HCT116 (cell line): ENCODE measurements around the gene DOLPP1.

Experiments used
- CEBPB ChIP-seq: IDR thresholded peaks from 2 replicates; pipeline ENCODE4 v1.6.1; 2012; ENCODE audit warnings: low read depth
- EGR1 ChIP-seq: IDR thresholded peaks from 2 replicates; pipeline ENCODE4 v1.6.1; 2012; ENCODE audit warnings: low read depth
- EZH2 ChIP-seq: fragments of 200-600 bp; sonication (generic); IDR thresholded peaks from 2 replicates; pipeline ENCODE4 v1.6.1; 2017; ENCODE audit warnings: antibody characterized with exemption, mixed run types
- EZH2phosphoT487 ChIP-seq: fragments of 200-600 bp; IDR thresholded peaks from 2 replicates; pipeline ENCODE4 v1.6.1; 2018; ENCODE audit warnings: antibody characterized with exemption, borderline replicate concordance
- FOSL1 ChIP-seq: IDR thresholded peaks from 2 replicates; pipeline ENCODE4 v1.6.1; 2012; ENCODE audit warnings: low read depth
- POLR2A ChIP-seq: IDR thresholded peaks from 2 replicates; pipeline ENCODE4 v1.7.0; 2011; ENCODE audit warnings: borderline replicate concordance; ENCODE audit not compliant: insufficient read depth, insufficient read length; ENCODE audit errors: extremely low read depth
- POLR2AphosphoS5 ChIP-seq: IDR thresholded peaks from 2 replicates; pipeline ENCODE4 v1.6.1; 2011; ENCODE audit warnings: mild to moderate bottlenecking, low read depth, low read length, moderate library complexity
- SP1 ChIP-seq: IDR thresholded peaks from 2 replicates; pipeline ENCODE4 v1.6.1; 2012; ENCODE audit warnings: low read depth
- YY1 ChIP-seq: IDR thresholded peaks from 2 replicates; pipeline ENCODE4 v1.6.1; 2011; ENCODE audit warnings: low read length, low read depth, moderate library complexity, mild to moderate bottlenecking; ENCODE audit not compliant: insufficient replicate concordance; ENCODE audit errors: extremely low read depth
- TF ChIP-seq, protein P1 (sequence below), 3 experiments: fragments of 200-600 bp in 1 of 3; sonication (generic) in 1 of 3; IDR thresholded peaks in 2 of 3; conservative IDR thresholded peaks in 1 of 3; 2 replicates each; pipeline ENCODE4 v1.5.1; 2012 to 2017; ENCODE audit warnings: low read depth in 2 of 3, low read length in 2 of 3, antibody characterized with exemption in 1 of 3, borderline replicate concordance in 1 of 3, control low read depth in 1 of 3, mild to moderate bottlenecking in 1 of 3, mixed read lengths in 1 of 3, mixed run types in 1 of 3, moderate library complexity in 1 of 3; ENCODE audit not compliant: insufficient read depth in 1 of 3
- TF ChIP-seq, protein P2 (sequence below): IDR thresholded peaks from 2 replicates; pipeline ENCODE4 v1.6.1; 2012; ENCODE audit warnings: low read depth
- TF ChIP-seq, protein P3 (sequence below): IDR thresholded peaks from 2 replicates; pipeline ENCODE4 v1.6.1; 2011; ENCODE audit warnings: mild to moderate bottlenecking, low read length, moderate library complexity; ENCODE audit not compliant: insufficient replicate concordance; ENCODE audit errors: extremely low read depth
- TF ChIP-seq, protein P4 (sequence below): IDR thresholded peaks from 2 replicates; pipeline ENCODE4 v1.6.1; 2012
- TF ChIP-seq, protein P5 (sequence below): IDR thresholded peaks from 2 replicates; pipeline ENCODE4 v1.6.1; 2012

DNA sequence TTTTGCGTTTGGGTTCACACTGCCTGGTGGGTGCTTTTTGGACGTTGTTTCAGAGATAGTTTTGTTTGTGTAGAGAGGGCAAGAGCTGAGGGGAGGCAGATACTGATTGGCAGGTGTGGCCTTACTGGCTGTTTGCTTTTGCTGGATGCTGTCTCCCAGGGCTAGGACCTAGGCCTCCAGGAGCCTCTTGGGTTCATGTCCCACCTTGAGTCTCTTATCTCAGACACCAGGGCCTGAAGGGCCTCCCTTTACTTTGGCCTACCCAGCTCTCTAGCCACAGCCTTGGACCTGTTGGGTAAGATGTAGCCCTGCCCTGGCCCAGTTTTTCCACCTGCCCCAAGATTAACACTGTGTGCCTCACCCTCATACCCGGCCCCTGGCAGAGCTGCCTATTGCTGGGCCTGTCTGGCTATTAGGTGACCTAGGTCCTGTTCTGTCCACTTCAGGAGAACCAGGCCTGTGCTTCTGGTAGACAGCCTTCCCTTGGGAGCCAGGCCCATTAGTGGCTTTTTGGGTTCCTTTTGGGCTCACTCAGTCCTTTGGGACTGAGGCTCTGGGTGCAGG lies 43.7 kb downstream of the DOLPP1 start:
- TF ChIP-seq, protein P1, sequence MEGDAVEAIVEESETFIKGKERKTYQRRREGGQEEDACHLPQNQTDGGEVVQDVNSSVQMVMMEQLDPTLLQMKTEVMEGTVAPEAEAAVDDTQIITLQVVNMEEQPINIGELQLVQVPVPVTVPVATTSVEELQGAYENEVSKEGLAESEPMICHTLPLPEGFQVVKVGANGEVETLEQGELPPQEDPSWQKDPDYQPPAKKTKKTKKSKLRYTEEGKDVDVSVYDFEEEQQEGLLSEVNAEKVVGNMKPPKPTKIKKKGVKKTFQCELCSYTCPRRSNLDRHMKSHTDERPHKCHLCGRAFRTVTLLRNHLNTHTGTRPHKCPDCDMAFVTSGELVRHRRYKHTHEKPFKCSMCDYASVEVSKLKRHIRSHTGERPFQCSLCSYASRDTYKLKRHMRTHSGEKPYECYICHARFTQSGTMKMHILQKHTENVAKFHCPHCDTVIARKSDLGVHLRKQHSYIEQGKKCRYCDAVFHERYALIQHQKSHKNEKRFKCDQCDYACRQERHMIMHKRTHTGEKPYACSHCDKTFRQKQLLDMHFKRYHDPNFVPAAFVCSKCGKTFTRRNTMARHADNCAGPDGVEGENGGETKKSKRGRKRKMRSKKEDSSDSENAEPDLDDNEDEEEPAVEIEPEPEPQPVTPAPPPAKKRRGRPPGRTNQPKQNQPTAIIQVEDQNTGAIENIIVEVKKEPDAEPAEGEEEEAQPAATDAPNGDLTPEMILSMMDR (IDR thresholded peaks at IDR 0.05 in 2 of 3, conservative IDR thresholded peaks at IDR 0.05 in 1 of 3; ENCODE audit: borderline replicate concordance in 1 of 3, insufficient read depth in 1 of 3, low read depth in 2 of 3, low read length in 2 of 3), result no peak
- TF ChIP-seq POLR2A (no peak), EZH2phosphoT487 (no peak), POLR2AphosphoS5 (no peak), CEBPB (no peak), SP1 (no peak), EGR1 (no peak), FOSL1 (no peak), YY1 (no peak), EZH2 (no peak)
- TF ChIP-seq, protein P2, sequence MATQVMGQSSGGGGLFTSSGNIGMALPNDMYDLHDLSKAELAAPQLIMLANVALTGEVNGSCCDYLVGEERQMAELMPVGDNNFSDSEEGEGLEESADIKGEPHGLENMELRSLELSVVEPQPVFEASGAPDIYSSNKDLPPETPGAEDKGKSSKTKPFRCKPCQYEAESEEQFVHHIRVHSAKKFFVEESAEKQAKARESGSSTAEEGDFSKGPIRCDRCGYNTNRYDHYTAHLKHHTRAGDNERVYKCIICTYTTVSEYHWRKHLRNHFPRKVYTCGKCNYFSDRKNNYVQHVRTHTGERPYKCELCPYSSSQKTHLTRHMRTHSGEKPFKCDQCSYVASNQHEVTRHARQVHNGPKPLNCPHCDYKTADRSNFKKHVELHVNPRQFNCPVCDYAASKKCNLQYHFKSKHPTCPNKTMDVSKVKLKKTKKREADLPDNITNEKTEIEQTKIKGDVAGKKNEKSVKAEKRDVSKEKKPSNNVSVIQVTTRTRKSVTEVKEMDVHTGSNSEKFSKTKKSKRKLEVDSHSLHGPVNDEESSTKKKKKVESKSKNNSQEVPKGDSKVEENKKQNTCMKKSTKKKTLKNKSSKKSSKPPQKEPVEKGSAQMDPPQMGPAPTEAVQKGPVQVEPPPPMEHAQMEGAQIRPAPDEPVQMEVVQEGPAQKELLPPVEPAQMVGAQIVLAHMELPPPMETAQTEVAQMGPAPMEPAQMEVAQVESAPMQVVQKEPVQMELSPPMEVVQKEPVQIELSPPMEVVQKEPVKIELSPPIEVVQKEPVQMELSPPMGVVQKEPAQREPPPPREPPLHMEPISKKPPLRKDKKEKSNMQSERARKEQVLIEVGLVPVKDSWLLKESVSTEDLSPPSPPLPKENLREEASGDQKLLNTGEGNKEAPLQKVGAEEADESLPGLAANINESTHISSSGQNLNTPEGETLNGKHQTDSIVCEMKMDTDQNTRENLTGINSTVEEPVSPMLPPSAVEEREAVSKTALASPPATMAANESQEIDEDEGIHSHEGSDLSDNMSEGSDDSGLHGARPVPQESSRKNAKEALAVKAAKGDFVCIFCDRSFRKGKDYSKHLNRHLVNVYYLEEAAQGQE, result no peak
- TF ChIP-seq, protein P3, sequence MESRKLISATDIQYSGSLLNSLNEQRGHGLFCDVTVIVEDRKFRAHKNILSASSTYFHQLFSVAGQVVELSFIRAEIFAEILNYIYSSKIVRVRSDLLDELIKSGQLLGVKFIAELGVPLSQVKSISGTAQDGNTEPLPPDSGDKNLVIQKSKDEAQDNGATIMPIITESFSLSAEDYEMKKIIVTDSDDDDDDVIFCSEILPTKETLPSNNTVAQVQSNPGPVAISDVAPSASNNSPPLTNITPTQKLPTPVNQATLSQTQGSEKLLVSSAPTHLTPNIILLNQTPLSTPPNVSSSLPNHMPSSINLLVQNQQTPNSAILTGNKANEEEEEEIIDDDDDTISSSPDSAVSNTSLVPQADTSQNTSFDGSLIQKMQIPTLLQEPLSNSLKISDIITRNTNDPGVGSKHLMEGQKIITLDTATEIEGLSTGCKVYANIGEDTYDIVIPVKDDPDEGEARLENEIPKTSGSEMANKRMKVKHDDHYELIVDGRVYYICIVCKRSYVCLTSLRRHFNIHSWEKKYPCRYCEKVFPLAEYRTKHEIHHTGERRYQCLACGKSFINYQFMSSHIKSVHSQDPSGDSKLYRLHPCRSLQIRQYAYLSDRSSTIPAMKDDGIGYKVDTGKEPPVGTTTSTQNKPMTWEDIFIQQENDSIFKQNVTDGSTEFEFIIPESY, result no peak
- TF ChIP-seq, protein P4, sequence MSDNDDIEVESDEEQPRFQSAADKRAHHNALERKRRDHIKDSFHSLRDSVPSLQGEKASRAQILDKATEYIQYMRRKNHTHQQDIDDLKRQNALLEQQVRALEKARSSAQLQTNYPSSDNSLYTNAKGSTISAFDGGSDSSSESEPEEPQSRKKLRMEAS, result no peak
- TF ChIP-seq, protein P5, sequence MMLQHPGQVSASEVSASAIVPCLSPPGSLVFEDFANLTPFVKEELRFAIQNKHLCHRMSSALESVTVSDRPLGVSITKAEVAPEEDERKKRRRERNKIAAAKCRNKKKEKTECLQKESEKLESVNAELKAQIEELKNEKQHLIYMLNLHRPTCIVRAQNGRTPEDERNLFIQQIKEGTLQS, result no peak
